ENCODE data around the gene INCA1. TPM values are rescaled to one million over a fixed set of nuclear protein-coding genes. Genes with fewer than 3 reads are reported as not detected.

Gene INCA1
- total and polyA plus RNA-seq, 2 donors (not counting 3 experiments of a cell fraction or from before 2014, with no cell fraction given) = 0.71 to 1.0 TPM

- DNase-seq (ENCODE audit: low read depth, low spot score) (no peak), FAIRE-seq (no peak)
- H3K4me2 ChIP-seq (ENCODE audit: insufficient read depth, low read length) = no peak overlapping the region
- dilution Hi-C loops (cut with MboI; ENCODE audit: extremely low pct_ligation_motif_present, low sequenced_read_pairs) (no loop called here), intact Hi-C loops (cut with micrococcal nuclease) (no loop called here)
- TF ChIP-seq MAX (IDR thresholded peaks at IDR 0.05; ENCODE audit: insufficient read depth, insufficient read length) = no peak
- no peak for TF ChIP-seq POLR2AphosphoS5 (IDR thresholded peaks at IDR 0.05; ENCODE audit: insufficient read depth, low read depth, low read length)
- TF ChIP-seq GATA2 (IDR thresholded peaks at IDR 0.05; ENCODE audit: insufficient read depth, insufficient read length, low read depth, low read length) = no peak
- no peak for TF ChIP-seq POLR2A (IDR thresholded peaks at IDR 0.05; ENCODE audit: low read depth, low read length)
- no peak for TF ChIP-seq JUN (IDR thresholded peaks at IDR 0.05; ENCODE audit: borderline replicate concordance, insufficient read depth, insufficient read length, low read depth)
- TF ChIP-seq MYC (IDR thresholded peaks at IDR 0.05; ENCODE audit: low read depth, low read length) = no peak
- H3K9me1 ChIP-seq (replicated peaks; ENCODE audit: control insufficient read depth, extremely low read depth, insufficient read depth, low read length) = no peaks in the 10 kb centered on the region
- H2AFZ ChIP-seq (ENCODE audit: low read depth, low read length) = no peak overlapping the region
- no peak overlapping the region for H3K4me3 ChIP-seq (replicated peaks in 1 of 3; ENCODE audit: insufficient read depth in 1 of 3, low read depth in 1 of 3, low read length in 3 of 3)
- BruUV-seq (replicated peaks) = no TSS peak
- peaks cover 34% of the 10 kb centered on the region for H3K79me2 ChIP-seq (ENCODE audit: control insufficient read depth, insufficient read depth, low read length)
- no peaks in the 10 kb centered on the region for H3K27me3 ChIP-seq (ENCODE audit: control insufficient read depth in 2 of 2, insufficient read depth in 2 of 2, low read length in 2 of 2)
- peaks cover 13% of the 10 kb centered on the region for H3K4me1 ChIP-seq (ENCODE audit: control insufficient read depth, extremely low read depth, insufficient read depth, low read length)
- peaks cover 25 to 55% of the 10 kb centered on the region in 2 experiments for H3K36me3 ChIP-seq (ENCODE audit: control insufficient read depth in 2 of 2, extremely low read depth in 1 of 2, insufficient read depth in 2 of 2, low read length in 2 of 2)
- CTCF ChIA-PET = interaction anchor here (0.9 to 1.5 kb wide), 3 partner anchors 14 to 26 kb away, joined by 3 to 4 read pairs (median 4); partner anchors contain the start of gene CAMTA2
- H3K27ac ChIP-seq (ENCODE audit: insufficient read depth, low read depth, low read length) = no peak overlapping the region
- H3K9me3 ChIP-seq (replicated peaks; ENCODE audit: control insufficient read depth, insufficient read depth, low read length) = no peaks in the 10 kb centered on the region
- H4K20me1 ChIP-seq (replicated peaks; ENCODE audit: control insufficient read depth, extremely low read depth, insufficient read depth, low read length) = no peaks in the 10 kb centered on the region
- no peak overlapping the region for H3K9ac ChIP-seq (replicated peaks; ENCODE audit: extremely low read depth, insufficient read depth, low read length)
- POLR2A ChIA-PET = no interaction called here
These were observed 4.9 kb upstream of the INCA1 start for GRCh38 chr17:5002121-5002788.

- dilution Hi-C loops (cut with MboI; ENCODE audit: extremely low pct_ligation_motif_present, low sequenced_read_pairs) = no loop called here
- no TSS peak for BruUV-seq (replicated peaks)
- peaks cover 18 to 44% of the 10 kb centered on the region in 2 experiments for H3K36me3 ChIP-seq (ENCODE audit: control insufficient read depth in 2 of 2, extremely low read depth in 1 of 2, insufficient read depth in 2 of 2, low read length in 2 of 2)
- no peaks in the 10 kb centered on the region for H3K9me3 ChIP-seq (replicated peaks; ENCODE audit: control insufficient read depth, insufficient read depth, low read length)
- H3K27ac ChIP-seq (ENCODE audit: insufficient read depth, low read depth, low read length) = no peak overlapping the region
- FAIRE-seq (no peak), DNase-seq (ENCODE audit: low read depth, low spot score) (no peak)
- no peak overlapping the region for H3K4me3 ChIP-seq (replicated peaks in 1 of 3; ENCODE audit: insufficient read depth in 1 of 3, low read depth in 1 of 3, low read length in 3 of 3)
- no peak overlapping the region for H2AFZ ChIP-seq (ENCODE audit: low read depth, low read length)
- H3K9me1 ChIP-seq (replicated peaks; ENCODE audit: control insufficient read depth, extremely low read depth, insufficient read depth, low read length) = no peaks in the 10 kb centered on the region
- CTCF ChIA-PET = interaction anchor here (1.2 to 4.2 kb wide), 3 partner anchors 14 to 91 kb away, joined by 3 to 21 read pairs (median 3); no protein-coding TSS in a partner anchor
- no peak overlapping the region for H3K4me2 ChIP-seq (ENCODE audit: insufficient read depth, low read length)
- TF ChIP-seq JUN (IDR thresholded peaks at IDR 0.05; ENCODE audit: borderline replicate concordance, insufficient read depth, insufficient read length, low read depth) (no peak), MAX (IDR thresholded peaks at IDR 0.05; ENCODE audit: insufficient read depth, insufficient read length) (no peak), EZH2 (IDR thresholded peaks at IDR 0.05; ENCODE audit: borderline replicate concordance, low read depth, low read length, severe bottlenecking) (no peak), POLR2A (IDR thresholded peaks at IDR 0.05; ENCODE audit: low read depth, low read length) (no peak), MYC (IDR thresholded peaks at IDR 0.05; ENCODE audit: low read depth, low read length) (no peak), GATA2 (IDR thresholded peaks at IDR 0.05; ENCODE audit: insufficient read depth, insufficient read length, low read depth, low read length) (no peak), POLR2AphosphoS5 (IDR thresholded peaks at IDR 0.05; ENCODE audit: insufficient read depth, low read depth, low read length) (no peak), CTCF (IDR thresholded peaks at IDR 0.05; ENCODE audit: extremely low read depth in 1 of 2, insufficient read depth in 1 of 2, low read depth in 1 of 2, low read length in 2 of 2) (no peak), FOS (IDR thresholded peaks at IDR 0.05; ENCODE audit: borderline replicate concordance, insufficient read depth, low read length) (no peak)
- no peak overlapping the region for H3K9ac ChIP-seq (replicated peaks; ENCODE audit: extremely low read depth, insufficient read depth, low read length)
- peaks cover 19% of the 10 kb centered on the region for H3K4me1 ChIP-seq (ENCODE audit: control insufficient read depth, extremely low read depth, insufficient read depth, low read length)
- H3K27me3 ChIP-seq (ENCODE audit: control insufficient read depth in 2 of 2, insufficient read depth in 2 of 2, low read length in 2 of 2) = no peaks in the 10 kb centered on the region
- intact Hi-C loops (cut with micrococcal nuclease) = no loop called here
- H4K20me1 ChIP-seq (replicated peaks; ENCODE audit: control insufficient read depth, extremely low read depth, insufficient read depth, low read length) = no peaks in the 10 kb centered on the region
- H3K79me2 ChIP-seq (ENCODE audit: control insufficient read depth, insufficient read depth, low read length) = peaks cover 34% of the 10 kb centered on the region
- POLR2A ChIA-PET = no interaction called here
These were observed 2.9 kb upstream of the INCA1 start for GRCh38 chr17:5000237-5000639.
